ENCODE measurements around the gene PXN. TPM values are rescaled to one million over a fixed set of nuclear protein-coding genes. Genes with fewer than 3 reads are reported as not detected.
"Not testable (repeated sequence)": the region's sequence is repeated elsewhere in the genome, so short reads cannot be mapped to it uniquely, and the experiment has no call there.

Gene PXN
- total and polyA plus RNA-seq, 10 of the 15 experiments (the other 5 are each of a cell fraction or from before 2014, with no cell fraction given): 1.0 to 32.0 (median 11.5) TPM

GRCh38 chr12:120206781-120207180 is 58.7 kb downstream of the PXN start:
- FAIRE-seq: not testable (repeated sequence)

GRCh38 chr12:120206228-120206627 is 59.3 kb downstream of the PXN start:
- Histone ChIP-seq H4K20me1 (ENCODE audit: control insufficient read depth, insufficient read depth) (no peaks in the 10 kb centered on the region), H3K9me3 (replicated peaks; ENCODE audit: control insufficient read depth, insufficient read depth, low read length) (no peaks in the 10 kb centered on the region), H3K27me3 (replicated peaks in 1 of 2; ENCODE audit: control insufficient read depth in 2 of 2, insufficient read depth in 2 of 2, low read length in 1 of 2) (no peaks in the 10 kb centered on the region), H3K9ac (ENCODE audit: control insufficient read depth, insufficient read depth, low read length) (no peak overlapping the region), H3K4me1 (ENCODE audit: control insufficient read depth, insufficient read depth, low read length) (no peaks in the 10 kb centered on the region), H3K27ac (ENCODE audit: control insufficient read depth, insufficient read depth) (no peak overlapping the region), H3K36me3 (ENCODE audit: control insufficient read depth in 2 of 2, insufficient read depth in 2 of 2, low read length in 1 of 2) (no peaks in the 10 kb centered on the region; a peak in 1 of 4 replicates), H2AFZ (ENCODE audit: control insufficient read depth, low read depth, low read length) (no peak overlapping the region), H3K4me2 (ENCODE audit: control insufficient read depth, insufficient read depth) (no peak overlapping the region), H3K4me3 (no peak overlapping the region), H3K79me2 (ENCODE audit: control insufficient read depth, insufficient read depth, low read length) (peaks cover 4% of the 10 kb centered on the region)
- FAIRE-seq (no peak), ATAC-seq (no peak), DNase-seq (ENCODE audit: low read depth, low spot score) (no peak)
- TF ChIP-seq RBBP5 (conservative IDR thresholded peaks at IDR 0.05): no peak
- TF ChIP-seq BRCA1 (IDR thresholded peaks at IDR 0.05; ENCODE audit: low read depth, low read length): no peak
- TF ChIP-seq HCFC1 (IDR thresholded peaks at IDR 0.05; ENCODE audit: low read length): no peak
- TF ChIP-seq MYB (IDR thresholded peaks at IDR 0.05; ENCODE audit: borderline replicate concordance, low read depth, low read length): no peak
- no peak for TF ChIP-seq ZNF622 (IDR thresholded peaks at IDR 0.05)
- ChIA-PET RAD21 (ENCODE audit: unreplicated experiment) (no interaction called here), CTCF (interaction anchor here (1.0 to 1.2 kb wide), 2 partner anchors 22 to 60 kb away, joined by 3 read pairs; no protein-coding TSS in a partner anchor), POLR2A (no interaction called here), SMC1A (ENCODE audit: uncharacterized antibody, unreplicated experiment) (no interaction called here)
- in situ Hi-C loops (cut with MboI) (no loop called here), intact Hi-C loops (cut with micrococcal nuclease; ENCODE audit: unreplicated experiment) (no loop called here)
- BruUV-seq (replicated peaks): no TSS peak
- WGBS (ENCODE audit: insufficient coverage, insufficient replicate concordance, low lambda C conversion rate, missing lambda C conversion rate): 97% methylated on average over 10 of the region's 10 CpGs

More at GRCh38 chr12:120206781-120207180, 58.7 kb downstream of the PXN start:
- H3K27ac ChIP-seq (ENCODE audit: control insufficient read depth, insufficient read depth); intact Hi-C loops (cut with micrococcal nuclease; ENCODE audit: unreplicated experiment); H3K27me3 ChIP-seq (replicated peaks in 1 of 2; ENCODE audit: control insufficient read depth in 2 of 2, insufficient read depth in 2 of 2, low read length in 1 of 2); ATAC-seq; RAD21 ChIA-PET (ENCODE audit: unreplicated experiment); BruUV-seq (replicated peaks); H3K9me3 ChIP-seq (replicated peaks; ENCODE audit: control insufficient read depth, insufficient read depth, low read length); H3K9ac ChIP-seq (ENCODE audit: control insufficient read depth, insufficient read depth, low read length); H3K4me3 ChIP-seq; H2AFZ ChIP-seq (ENCODE audit: control insufficient read depth, low read depth, low read length); DNase-seq (ENCODE audit: low read depth, low spot score); H4K20me1 ChIP-seq (ENCODE audit: control insufficient read depth, insufficient read depth); H3K36me3 ChIP-seq (ENCODE audit: control insufficient read depth in 2 of 2, insufficient read depth in 2 of 2, low read length in 1 of 2); H3K4me1 ChIP-seq (ENCODE audit: control insufficient read depth, insufficient read depth, low read length); H3K79me2 ChIP-seq (ENCODE audit: control insufficient read depth, insufficient read depth, low read length); in situ Hi-C loops (cut with MboI); H3K4me2 ChIP-seq (ENCODE audit: control insufficient read depth, insufficient read depth): not testable (repeated sequence)
- SMC1A ChIA-PET (ENCODE audit: uncharacterized antibody, unreplicated experiment): interaction anchor here (1.0 kb wide), 1 partner anchor 21 kb away, joined by 4 read pairs; no protein-coding TSS in a partner anchor
- POLR2A ChIA-PET: interaction anchor here (0.5 kb wide), 1 partner anchor 11 kb away, joined by 4 read pairs; no protein-coding TSS in a partner anchor
- 97% methylated on average over 5 of the region's 5 CpGs for WGBS (ENCODE audit: insufficient coverage, insufficient replicate concordance, low lambda C conversion rate, missing lambda C conversion rate)
- CTCF ChIA-PET: interaction anchor here (1.0 to 1.2 kb wide), 2 partner anchors 21 to 60 kb away, joined by 3 read pairs; no protein-coding TSS in a partner anchor
